H9 (cell line): ENCODE measurements around the gene C9orf72. TPM values are rescaled to one million over a fixed set of nuclear protein-coding genes. Genes with fewer than 3 reads are reported as not detected.
A peak's percentile ranks its signal among the peaks of the same experiment; 100 is the strongest.

Experiments
- DNase-seq: peaks from one replicate; pipeline ENCODE4 v3.0.0-alpha.2; 2017
- H2AFZ ChIP-seq: one replicate; pipeline ENCODE4 v1.6.1; 2013; ENCODE audit warnings: mild to moderate bottlenecking, low read length, control low read depth, moderate library complexity
- H2AK5ac ChIP-seq: 2 replicates; pipeline ENCODE4 v1.6.1; 2013; ENCODE audit warnings: low read length, control low read depth, mixed read lengths; ENCODE audit not compliant: insufficient read length
- H2BK120ac ChIP-seq: one replicate; pipeline ENCODE4 v1.6.1; 2013; ENCODE audit warnings: low read depth, mild to moderate bottlenecking, low read length, control low read depth, inconsistent platforms; ENCODE audit not compliant: poor library complexity, severe bottlenecking
- H2BK12ac ChIP-seq: 2 replicates; pipeline ENCODE4 v1.6.1; 2013; ENCODE audit warnings: low read length, control low read depth, mixed read lengths, low read depth; ENCODE audit not compliant: insufficient read length
- H2BK15ac ChIP-seq: 2 replicates; pipeline ENCODE4 v1.6.1; 2013; ENCODE audit warnings: low read depth, low read length, control low read depth
- H2BK20ac ChIP-seq: one replicate; pipeline ENCODE4 v1.6.1; 2013; ENCODE audit warnings: low read depth, mild to moderate bottlenecking, low read length, control low read depth, inconsistent platforms; ENCODE audit not compliant: poor library complexity, severe bottlenecking
- H2BK5ac ChIP-seq: 2 replicates; pipeline ENCODE4 v1.6.1; 2013; ENCODE audit warnings: low read length, control low read depth, mixed read lengths; ENCODE audit not compliant: insufficient read length
- H3K14ac ChIP-seq: 2 replicates; pipeline ENCODE4 v1.6.1; 2013; ENCODE audit warnings: low read length, control low read depth; ENCODE audit not compliant: insufficient read depth
- H3K18ac ChIP-seq: 2 replicates; pipeline ENCODE4 v1.6.1; 2013; ENCODE audit warnings: low read depth, mild to moderate bottlenecking, mixed read lengths, low read length, control low read depth; ENCODE audit not compliant: insufficient read length
- H3K23ac ChIP-seq: 2 replicates; pipeline ENCODE4 v1.6.1; 2013; ENCODE audit warnings: low read length, control low read depth, mixed read lengths, low read depth; ENCODE audit not compliant: insufficient read length
- H3K23me2 ChIP-seq: 2 replicates; pipeline ENCODE4 v1.6.1; 2013; ENCODE audit warnings: low read depth, mild to moderate bottlenecking, mixed read lengths, low read length, control low read depth; ENCODE audit not compliant: insufficient read length, poor library complexity, severe bottlenecking
- H3K27ac ChIP-seq: 2 replicates; pipeline ENCODE4 v1.5.1; 2013; ENCODE audit warnings: low read length, control low read depth, mixed read lengths, low read depth; ENCODE audit not compliant: insufficient read length
- H3K27me3 ChIP-seq: 2 replicates; pipeline ENCODE4 v1.6.1; 2013; ENCODE audit warnings: low read length, control low read depth, inconsistent platforms; ENCODE audit not compliant: insufficient read depth
- H3K4ac ChIP-seq: 2 replicates; pipeline ENCODE4 v1.6.1; 2013; ENCODE audit warnings: low read depth, mild to moderate bottlenecking, control low read depth, inconsistent platforms, low read length, moderate library complexity
- H3K4me1 ChIP-seq: 2 replicates; pipeline ENCODE4 v1.6.1; 2013; ENCODE audit warnings: low read length, control low read depth, inconsistent platforms; ENCODE audit not compliant: insufficient read depth
- H3K4me2 ChIP-seq: 2 replicates; pipeline ENCODE4 v1.6.1; 2013; ENCODE audit warnings: low read length, control low read depth, mixed read lengths; ENCODE audit not compliant: insufficient read length, insufficient read depth
- H3K56ac ChIP-seq: 2 replicates; pipeline ENCODE4 v1.6.1; 2013; ENCODE audit warnings: low read depth, mild to moderate bottlenecking, mixed read lengths, low read length, control low read depth; ENCODE audit not compliant: insufficient read length
- H3K79me1 ChIP-seq: 2 replicates; pipeline ENCODE4 v1.6.1; 2013; ENCODE audit warnings: low read depth, mild to moderate bottlenecking, moderate library complexity, low read length, control low read depth, inconsistent platforms; ENCODE audit not compliant: insufficient read depth, poor library complexity, severe bottlenecking
- H3K79me2 ChIP-seq: 2 replicates; pipeline ENCODE4 v1.6.1; 2013; ENCODE audit warnings: low read length, control low read depth, inconsistent platforms; ENCODE audit not compliant: insufficient read depth
- H3K9ac ChIP-seq: 2 replicates; pipeline ENCODE4 v1.6.1; 2013; ENCODE audit warnings: low read length, control low read depth, mixed read lengths; ENCODE audit not compliant: insufficient read length; ENCODE audit errors: extremely low read depth
- H3K9me3 ChIP-seq: one replicate; pipeline ENCODE4 v1.6.1; 2013; ENCODE audit warnings: low read depth, low read length, inconsistent platforms; ENCODE audit not compliant: control insufficient read depth
- H3T11ph ChIP-seq: one replicate; pipeline ENCODE4 v1.6.1; 2013; ENCODE audit warnings: mild to moderate bottlenecking, low read length, control low read depth, inconsistent platforms
- H4K20me1 ChIP-seq: one replicate; pipeline ENCODE4 v1.6.1; 2013; ENCODE audit not compliant: control insufficient read depth, insufficient read length, insufficient read depth
- H4K5ac ChIP-seq: 2 replicates; pipeline ENCODE4 v1.6.1; 2013; ENCODE audit warnings: low read depth, mild to moderate bottlenecking, mixed read lengths, low read length, control low read depth; ENCODE audit not compliant: insufficient read length
- H4K8ac ChIP-seq: replicated peaks from 2 replicates; pipeline ENCODE4 v1.6.1; 2013; ENCODE audit warnings: low read length, control low read depth, mixed read lengths, low read depth; ENCODE audit not compliant: insufficient read length
- H4K91ac ChIP-seq: 2 replicates; pipeline ENCODE4 v1.6.1; 2013; ENCODE audit warnings: low read depth, mild to moderate bottlenecking, moderate library complexity, mixed read lengths, low read length, control low read depth; ENCODE audit not compliant: insufficient read length
- H3K27ac Mint-ChIP-seq, 3 experiments: 2 replicates in 2 of 3; 3 replicates in 1 of 3; pipeline ENCODE4 v1.8.0; 2020 to 2021; ENCODE audit warnings: mixed read lengths in 3 of 3, mild to moderate bottlenecking in 1 of 3, moderate library complexity in 1 of 3
- H3K27me3 Mint-ChIP-seq: 2 replicates; pipeline ENCODE4 v1.8.0; 2021; ENCODE audit warnings: low read depth, mild to moderate bottlenecking, moderate library complexity, mixed read lengths
- H3K36me3 Mint-ChIP-seq, 3 experiments: 2 replicates in 2 of 3; 3 replicates in 1 of 3; pipeline ENCODE4 v1.8.0; 2020 to 2021; ENCODE audit warnings: low read depth in 3 of 3, mixed read lengths in 3 of 3; ENCODE audit not compliant: insufficient read depth in 1 of 3
- H3K4me1 Mint-ChIP-seq, 2 experiments: 2 replicates each; pipeline ENCODE4 v1.8.0; 2020; ENCODE audit warnings: mixed read lengths in 2 of 2
- H3K4me3 Mint-ChIP-seq, 2 experiments: 2 replicates in 1 of 2; 3 replicates in 1 of 2; pipeline ENCODE4 v1.8.0; 2020 to 2021; ENCODE audit warnings: mild to moderate bottlenecking in 2 of 2, mixed read lengths in 2 of 2, moderate library complexity in 1 of 2
- H3K9me3 Mint-ChIP-seq, 2 experiments: 2 replicates in 1 of 2; 3 replicates in 1 of 2; pipeline ENCODE4 v1.8.0; 2020; ENCODE audit warnings: mild to moderate bottlenecking in 2 of 2, mixed read lengths in 2 of 2, moderate library complexity in 1 of 2
- WGBS: extraction: QIAGEN DNeasy Blood & Tissue Kit; methylation state at CpG from one replicate; pipeline ENCODE4 v1.1.7; 2013; ENCODE audit warnings: missing lambda C conversion rate, low lambda C conversion rate, mixed read lengths; ENCODE audit not compliant: insufficient read length; ENCODE audit errors: extremely low coverage; 5-methylcytosine and 5-hydroxymethylcytosine counted together
- total RNA-seq: library from RNA; stranded (reverse); gene quantifications from 2 replicates; pipeline ENCODE4 v1.2.1, GENCODE V29; 2021
- TF ChIP-seq, protein P1 (sequence below): fragments of 200-600 bp; sonication (generic); conservative IDR thresholded peaks from 3 replicates; pipeline ENCODE4 v1.8.0; 2021; ENCODE audit warnings: antibody characterized with exemption, mild to moderate bottlenecking

C9orf72 gene
- total RNA-seq, 1 experiment from 2014 or later, result 17.0 TPM

DNA sequence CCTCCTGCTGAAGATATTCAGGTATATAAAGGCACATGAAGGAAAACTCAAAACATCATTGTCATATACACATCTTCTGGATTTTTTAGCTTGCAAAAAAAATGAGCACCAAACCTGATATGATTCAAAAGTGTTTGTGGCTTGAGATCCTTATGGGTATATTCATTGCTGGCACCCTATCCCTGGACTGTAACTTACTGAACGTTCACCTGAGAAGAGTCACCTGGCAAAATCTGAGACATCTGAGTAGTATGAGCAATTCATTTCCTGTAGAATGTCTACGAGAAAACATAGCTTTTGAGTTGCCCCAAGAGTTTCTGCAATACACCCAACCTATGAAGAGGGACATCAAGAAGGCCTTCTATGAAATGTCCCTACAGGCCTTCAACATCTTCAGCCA lies 49.0 kb downstream of the C9orf72 start, which contains the start of gene IFNK:
Gene IFNK, plus strand, starts transcription at position 55 of the 400 bp plus-strand sequence. Its CDS starts 47 bp downstream, at position 102.
- H3K79me2 ChIP-seq, result peaks cover 6% of the 10 kb centered on the region; the same call in 1 of the 2 replicates
- Mint-ChIP-seq H3K27ac (peak within 1 kb of the TSS in 1 of 3 experiments; percentile 41; a peak in 1 of 7 replicates), H3K27me3 (peaks cover 2% of the 10 kb centered on the region)

More for the DNA sequence above, 49.0 kb downstream of the C9orf72 start, which contains the start of gene IFNK:
- Histone ChIP-seq H3K23ac (no peak within 1 kb of the TSS), H2BK15ac (no peak within 1 kb of the TSS), H3K14ac (no peak within 1 kb of the TSS), H3K79me1 (no peaks in the 10 kb centered on the region), H2BK20ac (no peak within 1 kb of the TSS), H3K4ac (no peak within 1 kb of the TSS), H3K27me3 (no peaks in the 10 kb centered on the region), H3T11ph (no peak within 1 kb of the TSS), H2BK120ac (no peak within 1 kb of the TSS), H3K23me2 (peaks cover 9% of the 10 kb centered on the region), H3K9me3 (no peaks in the 10 kb centered on the region), H3K9ac (no peak within 1 kb of the TSS), H3K27ac (no peak within 1 kb of the TSS), H4K20me1 (no peaks in the 10 kb centered on the region), H4K5ac (no peak within 1 kb of the TSS), H2BK12ac (no peak within 1 kb of the TSS), H4K91ac (no peak within 1 kb of the TSS), H4K8ac (no peak within 1 kb of the TSS), H3K4me2 (no peak within 1 kb of the TSS), H3K4me1 (no peaks in the 10 kb centered on the region; the same call in 1 of the 2 replicates), H3K18ac (no peak within 1 kb of the TSS), H3K56ac (no peak within 1 kb of the TSS), H2AK5ac (no peak within 1 kb of the TSS), H2BK5ac (no peak within 1 kb of the TSS), H2AFZ (no peak within 1 kb of the TSS)
- no CpG with 5 or more reads among the region's 2 CpGs for WGBS
- DNase-seq, result no peak
- Mint-ChIP-seq H3K9me3 (no peaks in the 10 kb centered on the region), H3K4me1 (peaks cover 33 to 36% of the 10 kb centered on the region in 2 experiments), H3K36me3 (peaks cover 0 to 7% (median 1%) of the 10 kb centered on the region in 3 experiments; a peak in 3 of 7 replicates), H3K4me3 (no peak within 1 kb of the TSS)
- TF ChIP-seq, protein P1, sequence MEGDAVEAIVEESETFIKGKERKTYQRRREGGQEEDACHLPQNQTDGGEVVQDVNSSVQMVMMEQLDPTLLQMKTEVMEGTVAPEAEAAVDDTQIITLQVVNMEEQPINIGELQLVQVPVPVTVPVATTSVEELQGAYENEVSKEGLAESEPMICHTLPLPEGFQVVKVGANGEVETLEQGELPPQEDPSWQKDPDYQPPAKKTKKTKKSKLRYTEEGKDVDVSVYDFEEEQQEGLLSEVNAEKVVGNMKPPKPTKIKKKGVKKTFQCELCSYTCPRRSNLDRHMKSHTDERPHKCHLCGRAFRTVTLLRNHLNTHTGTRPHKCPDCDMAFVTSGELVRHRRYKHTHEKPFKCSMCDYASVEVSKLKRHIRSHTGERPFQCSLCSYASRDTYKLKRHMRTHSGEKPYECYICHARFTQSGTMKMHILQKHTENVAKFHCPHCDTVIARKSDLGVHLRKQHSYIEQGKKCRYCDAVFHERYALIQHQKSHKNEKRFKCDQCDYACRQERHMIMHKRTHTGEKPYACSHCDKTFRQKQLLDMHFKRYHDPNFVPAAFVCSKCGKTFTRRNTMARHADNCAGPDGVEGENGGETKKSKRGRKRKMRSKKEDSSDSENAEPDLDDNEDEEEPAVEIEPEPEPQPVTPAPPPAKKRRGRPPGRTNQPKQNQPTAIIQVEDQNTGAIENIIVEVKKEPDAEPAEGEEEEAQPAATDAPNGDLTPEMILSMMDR, result no peak
